ENCODE results near the gene AAK1.

Gene AAK1

GRCh38 chr2:69547984-69548715, 95.4 kb downstream of the AAK1 start:
- H3K27me3 ChIP-seq (ENCODE audit: insufficient read depth, poor library complexity, severe bottlenecking) = no peaks in the 10 kb centered on the region
- DNase-seq (ENCODE audit: low spot score) (no peak), ATAC-seq (ENCODE audit: low read depth) (no peak)
- no peaks in the 10 kb centered on the region for H3K36me3 ChIP-seq (ENCODE audit: low read depth)
- H3K9me3 ChIP-seq (ENCODE audit: severe bottlenecking) = no peaks in the 10 kb centered on the region
- no peak overlapping the region for H3K27ac ChIP-seq (ENCODE audit: poor library complexity, severe bottlenecking)
- peaks cover 11% of the 10 kb centered on the region for H3K4me1 ChIP-seq (ENCODE audit: insufficient read depth, poor library complexity, severe bottlenecking)
- H3K4me3 ChIP-seq (ENCODE audit: severe bottlenecking) = no peak overlapping the region
- TF ChIP-seq CTCF (IDR thresholded peaks at IDR 0.05; ENCODE audit: poor library complexity, severe bottlenecking) = no peak

- H3K4me3 ChIP-seq (ENCODE audit: severe bottlenecking) = no peak overlapping the region
- H3K4me1 ChIP-seq (ENCODE audit: insufficient read depth, poor library complexity, severe bottlenecking) = peaks cover 11% of the 10 kb centered on the region
- no peak overlapping the region for H3K27ac ChIP-seq (ENCODE audit: poor library complexity, severe bottlenecking)
- DNase-seq (ENCODE audit: low spot score) = no peak
- no peak for TF ChIP-seq CTCF (IDR thresholded peaks at IDR 0.05; ENCODE audit: poor library complexity, severe bottlenecking)
- no peak for ATAC-seq (ENCODE audit: low read depth)
- H3K27me3 ChIP-seq (ENCODE audit: insufficient read depth, poor library complexity, severe bottlenecking) = no peaks in the 10 kb centered on the region
- no peaks in the 10 kb centered on the region for H3K9me3 ChIP-seq (ENCODE audit: severe bottlenecking)
- H3K36me3 ChIP-seq (ENCODE audit: low read depth) = peaks cover 8% of the 10 kb centered on the region; the same call in 1 of the 2 replicates
Measured at GRCh38 chr2:69546646-69547045, 96.9 kb downstream of the AAK1 start.

GRCh38 chr2:69545477-69545932, 98.0 kb downstream of the AAK1 start:
- no peaks in the 10 kb centered on the region for H3K27me3 ChIP-seq (ENCODE audit: insufficient read depth, poor library complexity, severe bottlenecking)
- H3K36me3 ChIP-seq (ENCODE audit: low read depth) = peaks cover 8% of the 10 kb centered on the region; the same call in 1 of the 2 replicates
- DNase-seq (ENCODE audit: low spot score) (no peak), ATAC-seq (ENCODE audit: low read depth) (no peak)
- peaks cover 11% of the 10 kb centered on the region for H3K4me1 ChIP-seq (ENCODE audit: insufficient read depth, poor library complexity, severe bottlenecking)
- H3K4me3 ChIP-seq (ENCODE audit: severe bottlenecking) = no peak overlapping the region
- no peaks in the 10 kb centered on the region for H3K9me3 ChIP-seq (ENCODE audit: severe bottlenecking)
- no peak overlapping the region for H3K27ac ChIP-seq (ENCODE audit: poor library complexity, severe bottlenecking)
- TF ChIP-seq CTCF (IDR thresholded peaks at IDR 0.05; ENCODE audit: poor library complexity, severe bottlenecking) = no peak

GRCh38 chr2:69544951-69545350, 98.6 kb downstream of the AAK1 start:
- no peak overlapping the region for H3K27ac ChIP-seq (ENCODE audit: poor library complexity, severe bottlenecking)
- no peak for DNase-seq (ENCODE audit: low spot score)
- TF ChIP-seq CTCF (IDR thresholded peaks at IDR 0.05; ENCODE audit: poor library complexity, severe bottlenecking) = no peak

GRCh38 chr2:69539549-69539908, 104.0 kb downstream of the AAK1 start:
- H3K27ac ChIP-seq (ENCODE audit: poor library complexity, severe bottlenecking) = no peak overlapping the region

More at GRCh38 chr2:69544951-69545350, 98.6 kb downstream of the AAK1 start:
- no peaks in the 10 kb centered on the region for H3K27me3 ChIP-seq (ENCODE audit: insufficient read depth, poor library complexity, severe bottlenecking)
- no peak overlapping the region for H3K4me3 ChIP-seq (ENCODE audit: severe bottlenecking)
- no peaks in the 10 kb centered on the region for H3K9me3 ChIP-seq (ENCODE audit: severe bottlenecking)
- peaks cover 11% of the 10 kb centered on the region for H3K4me1 ChIP-seq (ENCODE audit: insufficient read depth, poor library complexity, severe bottlenecking)
- no peak for ATAC-seq (ENCODE audit: low read depth)
- H3K36me3 ChIP-seq (ENCODE audit: low read depth) = peaks cover 8% of the 10 kb centered on the region; the same call in 1 of the 2 replicates

More at GRCh38 chr2:69539549-69539908, 104.0 kb downstream of the AAK1 start:
- H3K36me3 ChIP-seq (ENCODE audit: low read depth) = peaks cover 8% of the 10 kb centered on the region; the same call in 1 of the 2 replicates
- H3K9me3 ChIP-seq (ENCODE audit: severe bottlenecking) = no peaks in the 10 kb centered on the region
- ATAC-seq (ENCODE audit: low read depth) = peak; percentile 14; the same call in 1 of the 3 replicates
- H3K4me1 ChIP-seq (ENCODE audit: insufficient read depth, poor library complexity, severe bottlenecking) = peaks cover 3% of the 10 kb centered on the region
- no peak for TF ChIP-seq CTCF (IDR thresholded peaks at IDR 0.05; ENCODE audit: poor library complexity, severe bottlenecking)
- H3K27me3 ChIP-seq (ENCODE audit: insufficient read depth, poor library complexity, severe bottlenecking) = no peaks in the 10 kb centered on the region
- DNase-seq (ENCODE audit: low spot score) = no peak
- no peak overlapping the region for H3K4me3 ChIP-seq (ENCODE audit: severe bottlenecking)

All from RWPE2 (cell line).